Amygdala (tissue), 56 donors: ENCODE data around the gene DSTN.

Experiments used
- DNase-seq, 56 donors: peaks; one replicate each; lab custom pipeline; 2025; lab: John Stamatoyannopoulos, UW

Gene DSTN

DNA sequence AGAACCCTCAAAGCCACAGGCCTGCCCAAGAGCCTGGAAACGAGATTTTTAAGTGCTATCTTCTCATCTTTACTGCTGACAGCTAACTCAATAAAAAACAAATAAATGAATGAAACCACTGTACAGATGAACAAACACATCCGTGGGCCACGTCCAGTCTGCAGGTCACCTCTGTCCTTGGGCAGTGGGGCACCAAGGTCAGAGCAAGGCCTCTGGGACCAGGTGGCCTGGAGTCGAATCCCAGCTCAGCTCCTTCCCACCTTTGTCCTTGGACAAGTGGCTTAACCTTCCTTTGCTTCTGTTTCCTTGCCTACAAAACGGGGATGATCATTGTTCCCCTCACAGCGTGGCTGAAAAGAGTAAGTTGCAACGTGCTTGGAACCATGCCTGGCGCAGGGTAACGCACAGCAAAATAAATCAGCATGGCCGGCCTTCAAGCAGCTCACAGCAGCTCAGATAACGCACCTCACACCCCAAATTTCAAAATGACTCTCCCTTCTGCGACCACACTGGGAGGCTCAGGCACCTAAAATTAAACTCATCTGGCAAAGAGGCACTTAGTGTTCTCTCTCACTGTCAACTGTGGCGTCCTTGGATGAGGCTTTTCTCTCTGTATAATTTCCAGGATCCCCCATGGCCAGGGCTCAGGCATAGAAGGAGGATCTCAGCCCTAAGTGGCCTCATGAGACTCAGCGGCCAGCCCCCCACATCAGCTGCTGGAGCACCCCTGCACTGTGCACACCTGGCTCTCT lies 76.5 kb downstream of the DSTN start:
- no peak for DNase-seq

DNA sequence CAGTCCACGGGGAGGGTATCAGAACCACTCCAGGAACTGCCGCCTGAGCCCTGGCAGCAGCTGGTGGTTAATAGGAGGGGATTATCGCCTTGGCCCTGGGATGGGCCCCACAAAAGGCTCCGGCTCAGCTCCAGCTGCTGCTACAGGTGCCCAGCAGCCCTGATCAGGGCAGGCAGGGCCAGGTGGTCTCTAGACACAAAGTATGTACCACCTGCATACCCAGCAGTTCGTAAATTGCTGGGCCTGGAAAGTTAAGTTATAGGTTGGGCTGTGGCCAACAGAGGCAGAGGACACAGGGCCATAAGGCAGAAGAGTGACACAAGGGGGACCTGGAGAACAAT lies 77.1 kb downstream of the DSTN start:
- no peak for DNase-seq

- no peak for DNase-seq
Observed at GRCh38 chr20:17647391-17648314, 77.8 kb downstream of the DSTN start.

GRCh38 chr20:17648315-17648646 lies 78.4 kb downstream of the DSTN start:
- DNase-seq = peak in 2 of 56 donors; percentile 11 to 22

DNA sequence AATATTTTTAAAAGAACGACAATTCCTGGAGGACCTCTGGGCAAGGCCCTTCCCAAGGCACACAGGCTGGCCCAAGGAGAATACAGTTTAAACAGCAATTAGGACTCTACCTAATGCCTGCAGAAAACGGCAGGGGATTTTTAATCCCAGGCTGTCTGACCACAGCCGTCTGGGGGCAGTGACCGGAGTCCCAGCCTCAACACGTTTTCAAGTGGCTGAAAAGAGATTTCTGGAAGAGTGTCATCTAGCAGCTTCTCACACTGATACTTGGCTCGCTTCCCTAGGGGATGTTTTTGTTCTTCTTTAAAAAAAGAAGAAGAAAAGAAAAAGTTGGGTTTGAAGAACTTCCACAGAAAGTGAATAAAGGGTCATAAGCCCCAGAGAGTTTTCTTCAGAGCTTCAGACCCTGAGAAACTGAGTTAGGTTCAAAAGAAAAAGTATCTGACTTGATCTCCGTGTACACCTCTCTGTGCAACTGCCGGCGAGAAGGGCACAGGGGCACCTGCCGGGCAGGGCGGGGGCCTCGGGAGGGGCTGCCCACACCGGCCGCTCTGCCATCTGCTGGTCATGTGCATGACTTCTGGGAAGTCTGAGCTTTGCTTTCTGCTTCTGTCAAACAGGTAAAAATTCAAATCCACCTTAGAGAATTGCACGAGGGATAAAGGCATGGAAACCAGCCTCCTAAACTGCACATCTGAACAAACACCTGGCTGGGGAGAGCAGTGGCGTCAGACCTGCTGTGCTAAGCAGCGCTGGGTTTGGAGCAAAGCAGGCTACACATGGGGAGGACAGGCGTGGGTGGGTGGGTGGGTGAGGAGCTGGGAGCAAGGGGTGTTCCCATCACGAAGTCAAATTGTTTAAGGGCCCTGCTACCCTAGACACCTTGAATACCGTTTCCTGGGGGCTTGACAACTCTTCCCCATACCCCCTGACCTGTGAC lies 79.2 kb downstream of the DSTN start:
- no peak for DNase-seq

DNA sequence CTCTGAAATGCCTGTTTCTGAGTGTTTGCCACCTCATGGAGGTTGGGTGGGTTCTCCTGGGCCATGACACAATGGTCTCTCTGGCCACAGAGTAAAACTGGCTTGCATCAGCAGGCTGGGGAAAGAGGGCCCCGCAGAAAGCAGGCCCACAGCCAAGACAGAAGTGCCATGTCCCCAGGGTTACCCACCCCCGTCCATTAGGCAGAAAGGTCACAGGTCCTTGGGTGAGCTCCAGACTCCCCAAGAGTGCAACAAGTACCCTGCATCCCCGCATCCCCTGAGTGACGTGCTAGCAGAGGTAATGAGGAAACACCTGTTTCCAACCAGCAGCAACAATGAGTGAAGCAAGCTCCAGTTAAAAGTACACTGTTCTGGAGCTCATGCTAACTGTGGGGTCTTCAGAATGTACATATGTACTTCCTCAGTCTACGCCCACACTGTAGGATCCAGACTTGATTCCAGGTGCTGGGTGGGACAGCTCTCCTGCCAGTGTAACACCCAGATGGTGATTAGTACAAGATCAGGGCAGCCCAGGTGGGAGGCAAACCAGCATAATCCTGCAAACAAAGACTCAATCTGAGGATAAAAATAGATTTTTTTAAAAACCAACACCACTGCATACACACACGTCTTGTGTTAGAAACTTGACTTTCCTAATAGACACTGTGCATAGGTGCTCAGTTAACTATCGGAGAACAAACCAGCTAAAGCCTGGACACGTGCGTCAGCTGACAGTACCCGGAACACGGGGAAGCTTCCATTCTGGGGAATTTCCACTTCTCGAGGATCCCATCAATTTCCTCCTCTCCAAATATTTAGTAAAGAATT lies 80.6 kb downstream of the DSTN start:
- DNase-seq = peak in 1 of 56 donors; percentile 29

GRCh38 chr20:17651129-17651759 lies 81.4 kb downstream of the DSTN start:
- no peak for DNase-seq

DNA sequence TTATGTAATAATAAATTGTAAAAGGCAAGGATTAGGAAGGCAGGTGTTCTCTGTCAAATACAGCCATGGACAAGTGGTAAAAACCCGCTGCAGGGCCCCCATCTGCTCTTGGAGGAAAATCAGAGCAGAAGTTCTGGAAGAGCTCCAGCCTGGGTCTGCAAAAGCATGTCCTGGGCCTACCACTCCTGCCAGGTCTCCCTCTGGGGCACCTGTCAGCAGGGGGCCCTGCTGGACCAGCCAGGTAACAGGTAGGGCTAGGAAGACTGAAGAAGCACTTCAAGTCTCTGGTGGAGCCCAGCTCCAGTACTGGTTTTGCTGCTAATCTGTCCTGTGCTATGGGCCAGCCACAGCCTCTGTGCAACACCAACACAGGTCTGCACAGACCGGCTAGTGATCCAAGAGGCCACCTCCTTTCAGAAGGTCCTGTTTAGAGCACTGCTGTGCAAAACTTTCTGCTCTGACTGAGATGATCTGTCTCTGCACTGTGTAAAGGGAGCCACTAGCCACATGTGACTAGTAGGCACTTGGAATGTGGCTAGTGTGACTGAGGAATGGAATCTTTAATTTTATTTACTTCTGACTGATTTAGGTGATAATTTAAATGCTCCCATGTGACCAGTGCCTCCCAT lies 82.0 kb downstream of the DSTN start:
- no peak for DNase-seq

GRCh38 chr20:17652411-17652810 lies 82.5 kb downstream of the DSTN start:
- no peak for DNase-seq

GRCh38 chr20:17653835-17654648 lies 84.2 kb downstream of the DSTN start:
- DNase-seq = no peak

DNA sequence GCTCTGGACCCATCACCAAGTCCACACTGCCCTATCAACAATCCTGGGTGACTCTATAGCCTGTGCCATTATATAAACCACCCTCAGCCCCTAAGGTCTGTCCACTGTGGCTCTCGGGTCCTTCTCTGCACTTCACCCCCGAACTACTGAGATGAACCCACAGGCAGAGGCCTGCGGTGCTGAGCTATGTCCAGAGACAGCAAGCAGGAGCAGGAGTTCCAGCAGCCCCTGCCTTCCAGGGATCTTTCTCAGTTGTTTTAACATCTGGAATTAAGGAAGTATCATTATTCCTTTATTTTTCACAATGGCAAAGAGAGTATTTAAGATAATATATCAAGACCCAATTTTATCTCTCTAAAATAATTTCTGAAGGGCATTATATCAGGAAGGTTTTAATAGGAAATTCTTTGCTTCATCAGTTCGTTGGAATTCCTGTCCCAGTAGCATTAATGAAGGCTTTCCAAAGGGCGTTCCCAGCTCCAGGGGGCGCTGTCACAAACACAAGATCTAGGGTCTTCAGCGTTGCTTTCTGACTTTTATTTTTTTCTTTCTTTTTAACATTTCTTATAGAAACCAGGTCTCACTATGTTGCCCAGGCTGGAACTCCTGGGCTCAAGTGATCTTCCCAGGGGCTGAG lies 84.9 kb downstream of the DSTN start:
- DNase-seq = peak in 4 of 56 donors; percentile 12 to 52 (median 23)

GRCh38 chr20:17655286-17655651 lies 85.4 kb downstream of the DSTN start:
- no peak for DNase-seq

GRCh38 chr20:17655865-17656479 lies 86.1 kb downstream of the DSTN start:
- no peak for DNase-seq

DNA sequence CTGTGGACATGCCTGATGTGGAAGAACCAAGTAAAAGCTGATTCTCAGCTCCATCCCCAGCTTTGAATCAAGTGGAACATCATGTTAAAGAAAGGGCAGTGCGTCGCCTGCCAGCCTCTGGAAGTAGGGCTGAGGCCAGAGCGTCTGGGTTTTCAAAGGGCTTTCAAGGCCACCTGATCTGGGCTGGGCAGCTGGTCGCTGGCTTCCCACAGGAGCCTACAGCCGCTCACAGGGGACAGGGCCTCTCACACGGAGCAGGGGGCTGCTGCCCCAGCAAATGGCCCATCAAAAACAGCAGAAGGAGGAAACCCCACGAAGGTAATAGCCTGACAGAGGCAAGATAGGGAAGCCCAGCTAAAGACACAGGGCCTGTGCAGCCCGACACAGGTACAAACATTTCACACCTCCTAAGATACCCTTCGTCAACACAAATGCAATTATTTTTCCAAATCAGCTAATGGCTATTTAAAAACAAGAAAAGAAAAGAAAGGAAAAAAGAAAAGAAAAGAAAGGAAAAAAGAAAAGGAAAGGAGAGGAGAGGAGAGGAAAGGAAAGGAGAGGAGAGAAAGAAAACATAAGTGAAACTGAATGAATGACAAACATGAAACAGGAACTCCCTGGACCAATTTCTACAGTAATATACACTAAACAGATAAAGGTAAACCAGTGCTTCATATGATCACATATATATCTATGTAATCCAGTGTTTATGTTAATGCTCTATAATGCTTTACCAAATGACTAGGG lies 87.4 kb downstream of the DSTN start:
- peak in 2 of 56 donors; percentile 12 to 20 for DNase-seq

GRCh38 chr20:17657898-17658647 lies 88.2 kb downstream of the DSTN start:
- DNase-seq = no peak

- DNase-seq = no peak
Observed at GRCh38 chr20:17658648-17658993, 88.7 kb downstream of the DSTN start.
